ENCODE data around the gene SYDE2.
"Not testable (repeated sequence)": the region's sequence is repeated elsewhere in the genome, so short reads cannot be mapped to it uniquely, and the experiment has no call there.

DNA sequence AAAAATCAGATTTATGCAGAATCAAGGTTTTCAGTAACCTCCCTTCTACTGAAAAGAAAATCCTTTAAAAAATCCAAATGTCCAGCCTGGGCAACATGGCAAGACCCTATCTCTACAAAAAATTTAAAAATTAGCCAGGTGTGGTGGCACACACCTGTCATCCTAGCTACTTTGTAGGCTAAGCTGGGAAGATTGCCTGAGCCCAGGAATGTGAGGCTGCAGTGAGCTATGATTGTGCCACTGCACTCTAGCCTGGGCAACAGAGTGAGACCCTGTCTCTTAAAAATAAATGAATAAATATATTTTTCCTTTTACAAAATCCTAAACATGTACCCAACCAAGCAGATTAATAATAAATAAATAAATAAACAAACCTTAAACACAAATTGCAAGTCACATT lies 8.7 kb downstream of the SYDE2 start:
- TF ChIP-seq, protein P1, sequence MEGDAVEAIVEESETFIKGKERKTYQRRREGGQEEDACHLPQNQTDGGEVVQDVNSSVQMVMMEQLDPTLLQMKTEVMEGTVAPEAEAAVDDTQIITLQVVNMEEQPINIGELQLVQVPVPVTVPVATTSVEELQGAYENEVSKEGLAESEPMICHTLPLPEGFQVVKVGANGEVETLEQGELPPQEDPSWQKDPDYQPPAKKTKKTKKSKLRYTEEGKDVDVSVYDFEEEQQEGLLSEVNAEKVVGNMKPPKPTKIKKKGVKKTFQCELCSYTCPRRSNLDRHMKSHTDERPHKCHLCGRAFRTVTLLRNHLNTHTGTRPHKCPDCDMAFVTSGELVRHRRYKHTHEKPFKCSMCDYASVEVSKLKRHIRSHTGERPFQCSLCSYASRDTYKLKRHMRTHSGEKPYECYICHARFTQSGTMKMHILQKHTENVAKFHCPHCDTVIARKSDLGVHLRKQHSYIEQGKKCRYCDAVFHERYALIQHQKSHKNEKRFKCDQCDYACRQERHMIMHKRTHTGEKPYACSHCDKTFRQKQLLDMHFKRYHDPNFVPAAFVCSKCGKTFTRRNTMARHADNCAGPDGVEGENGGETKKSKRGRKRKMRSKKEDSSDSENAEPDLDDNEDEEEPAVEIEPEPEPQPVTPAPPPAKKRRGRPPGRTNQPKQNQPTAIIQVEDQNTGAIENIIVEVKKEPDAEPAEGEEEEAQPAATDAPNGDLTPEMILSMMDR (IDR thresholded peaks at IDR 0.05), result not testable (repeated sequence)
- TF ChIP-seq EZH2 (IDR thresholded peaks at IDR 0.05; ENCODE audit: borderline replicate concordance, insufficient read depth, low read depth, low read length, poor library complexity, severe bottlenecking), result not testable (repeated sequence)

Data from B cell (primary cell).